Neuron (in vitro differentiated cells): ENCODE results near the gene ULBP1.
"Not testable (repeated sequence)": the region's sequence is repeated elsewhere in the genome, so short reads cannot be mapped to it uniquely, and the experiment has no call there.

ENCODE experiments used
- H2AFZ ChIP-seq: one replicate; pipeline ENCODE4 v1.6.1; 2013; ENCODE audit warnings: low read depth, mild to moderate bottlenecking, inconsistent platforms, low read length, moderate library complexity
- H3K27me3 ChIP-seq: one replicate; pipeline ENCODE4 v1.6.1; 2013; ENCODE audit warnings: low read length; ENCODE audit not compliant: insufficient read depth
- H3K36me3 ChIP-seq: one replicate; pipeline ENCODE4 v1.6.1; 2013; ENCODE audit warnings: low read length; ENCODE audit not compliant: insufficient read depth
- H3K4me1 ChIP-seq: one replicate; pipeline ENCODE4 v1.6.1; 2013; ENCODE audit warnings: low read length; ENCODE audit not compliant: insufficient read depth
- H3K4me3 ChIP-seq: 2 replicates; pipeline ENCODE4 v1.5.1; 2013; ENCODE audit warnings: mild to moderate bottlenecking, low read length, moderate library complexity
- H3K9me3 ChIP-seq: one replicate; pipeline ENCODE4 v1.6.1; 2013; ENCODE audit warnings: low read length

The ULBP1 gene

GRCh38 chr6:149979293-149979692 lies 15.6 kb downstream of the ULBP1 start:
- Histone ChIP-seq H3K36me3 (no peaks in the 10 kb centered on the region), H2AFZ (no peak overlapping the region), H3K27me3 (peaks cover 70% of the 10 kb centered on the region), H3K9me3 (peaks cover 2% of the 10 kb centered on the region), H3K4me3 (no peak overlapping the region), H3K4me1 (no peaks in the 10 kb centered on the region)

GRCh38 chr6:149983145-149983544 lies 19.4 kb downstream of the ULBP1 start:
- no peaks in the 10 kb centered on the region for H3K36me3 ChIP-seq
- no peak overlapping the region for H3K4me3 ChIP-seq
- H2AFZ ChIP-seq, result no peak overlapping the region
- H3K27me3 ChIP-seq, result peaks cover 71% of the 10 kb centered on the region
- peaks cover 18% of the 10 kb centered on the region for H3K9me3 ChIP-seq
- no peaks in the 10 kb centered on the region for H3K4me1 ChIP-seq

GRCh38 chr6:149984773-149985172 lies 21.0 kb downstream of the ULBP1 start:
- Histone ChIP-seq H3K9me3 (peaks cover 28% of the 10 kb centered on the region), H3K4me3 (no peak overlapping the region), H3K36me3 (no peaks in the 10 kb centered on the region), H3K27me3 (peaks cover 75% of the 10 kb centered on the region), H2AFZ (no peak overlapping the region), H3K4me1 (no peaks in the 10 kb centered on the region)

- no peak overlapping the region for H2AFZ ChIP-seq
- no peak overlapping the region for H3K4me3 ChIP-seq
- no peaks in the 10 kb centered on the region for H3K36me3 ChIP-seq
- H3K27me3 ChIP-seq, result peaks cover 78% of the 10 kb centered on the region
- peaks cover 28% of the 10 kb centered on the region for H3K9me3 ChIP-seq
- peaks cover 3% of the 10 kb centered on the region for H3K4me1 ChIP-seq
Measured at GRCh38 chr6:149985481-149985937, 21.8 kb downstream of the ULBP1 start.

GRCh38 chr6:149987602-149988107 lies 23.9 kb downstream of the ULBP1 start:
- H3K4me3 ChIP-seq, result no peak overlapping the region
- no peaks in the 10 kb centered on the region for H3K36me3 ChIP-seq
- peaks cover 9% of the 10 kb centered on the region for H3K4me1 ChIP-seq
- no peak overlapping the region for H2AFZ ChIP-seq
- H3K9me3 ChIP-seq, result peaks cover 26% of the 10 kb centered on the region
- H3K27me3 ChIP-seq, result peaks cover 78% of the 10 kb centered on the region

- Histone ChIP-seq H3K36me3 (no peaks in the 10 kb centered on the region), H3K27me3 (peaks cover 79% of the 10 kb centered on the region), H3K4me1 (peaks cover 9% of the 10 kb centered on the region), H3K4me3 (no peak overlapping the region), H3K9me3 (peaks cover 26% of the 10 kb centered on the region), H2AFZ (no peak overlapping the region)
Measured at GRCh38 chr6:149988550-149989346, 25.0 kb downstream of the ULBP1 start.

GRCh38 chr6:149990212-149990660 lies 26.5 kb downstream of the ULBP1 start:
- Histone ChIP-seq H3K9me3 (peaks cover 23% of the 10 kb centered on the region), H2AFZ (no peak overlapping the region), H3K4me1 (peaks cover 9% of the 10 kb centered on the region), H3K36me3 (no peaks in the 10 kb centered on the region), H3K4me3 (peak overlapping the region; percentile 21), H3K27me3 (peaks cover 71% of the 10 kb centered on the region)

GRCh38 chr6:149990661-149991471 lies 27.1 kb downstream of the ULBP1 start:
- peak overlapping the region; percentile 37 for H2AFZ ChIP-seq
- H3K4me3 ChIP-seq, result peak overlapping the region; percentile 21
- H3K27me3 ChIP-seq, result peaks cover 65% of the 10 kb centered on the region
- no peaks in the 10 kb centered on the region for H3K36me3 ChIP-seq
- H3K9me3 ChIP-seq, result peaks cover 18% of the 10 kb centered on the region
- peaks cover 9% of the 10 kb centered on the region for H3K4me1 ChIP-seq

- Histone ChIP-seq H3K9me3 (peaks cover 18% of the 10 kb centered on the region), H3K27me3 (peaks cover 59% of the 10 kb centered on the region)
- H3K4me1 ChIP-seq, H3K4me3 ChIP-seq, H2AFZ ChIP-seq, H3K36me3 ChIP-seq: not testable (repeated sequence)
Measured at GRCh38 chr6:149991472-149991795, 27.7 kb downstream of the ULBP1 start.

- Histone ChIP-seq H3K4me1 (peaks cover 9% of the 10 kb centered on the region), H3K27me3 (peaks cover 55% of the 10 kb centered on the region), H3K36me3 (no peaks in the 10 kb centered on the region), H3K4me3 (no peak overlapping the region), H3K9me3 (peaks cover 15% of the 10 kb centered on the region), H2AFZ (no peak overlapping the region)
Measured at GRCh38 chr6:149991838-149992237, 28.1 kb downstream of the ULBP1 start.

- no peaks in the 10 kb centered on the region for H3K36me3 ChIP-seq
- H2AFZ ChIP-seq, result no peak overlapping the region
- no peaks in the 10 kb centered on the region for H3K9me3 ChIP-seq
- H3K4me3 ChIP-seq, result no peak overlapping the region
- peaks cover 8% of the 10 kb centered on the region for H3K4me1 ChIP-seq
- peaks cover 27% of the 10 kb centered on the region for H3K27me3 ChIP-seq
Measured at GRCh38 chr6:149995235-149995750, 31.6 kb downstream of the ULBP1 start.

GRCh38 chr6:149995971-149996370 lies 32.2 kb downstream of the ULBP1 start:
- Histone ChIP-seq H3K9me3 (no peaks in the 10 kb centered on the region), H3K36me3 (no peaks in the 10 kb centered on the region), H3K4me1 (peaks cover 1% of the 10 kb centered on the region), H2AFZ (no peak overlapping the region), H3K4me3 (no peak overlapping the region), H3K27me3 (peaks cover 20% of the 10 kb centered on the region)

- H3K36me3 ChIP-seq, result no peaks in the 10 kb centered on the region
- no peak overlapping the region for H3K4me3 ChIP-seq
- no peaks in the 10 kb centered on the region for H3K9me3 ChIP-seq
- H2AFZ ChIP-seq, result no peak overlapping the region
- peaks cover 5% of the 10 kb centered on the region for H3K4me1 ChIP-seq
- H3K27me3 ChIP-seq, result no peaks in the 10 kb centered on the region
Measured at GRCh38 chr6:149999636-150000035, 35.9 kb downstream of the ULBP1 start.
